Measurements from ENCODE around the gene VASH2.

GRCh38 chr1:212980123-212980785, 29.9 kb downstream of the VASH2 start:
- TF ChIP-seq POLR2A (IDR thresholded peaks at IDR 0.05), result no peak
- no peak for TF ChIP-seq CTCF (IDR thresholded peaks at IDR 0.05 in 4 of 5, conservative IDR thresholded peaks at IDR 0.05 in 1 of 5)

Data from gastrocnemius medialis (tissue), 4 donors.